ENCODE measurements around the gene YBX3. TPM values are rescaled to one million over a fixed set of nuclear protein-coding genes. Genes with fewer than 3 reads are reported as not detected.
"Not testable (repeated sequence)": the region's sequence is repeated elsewhere in the genome, so short reads cannot be mapped to it uniquely, and the experiment has no call there.

Gene YBX3
- total RNA-seq, 1 donor from 2014 or later, result 196 TPM

DNA sequence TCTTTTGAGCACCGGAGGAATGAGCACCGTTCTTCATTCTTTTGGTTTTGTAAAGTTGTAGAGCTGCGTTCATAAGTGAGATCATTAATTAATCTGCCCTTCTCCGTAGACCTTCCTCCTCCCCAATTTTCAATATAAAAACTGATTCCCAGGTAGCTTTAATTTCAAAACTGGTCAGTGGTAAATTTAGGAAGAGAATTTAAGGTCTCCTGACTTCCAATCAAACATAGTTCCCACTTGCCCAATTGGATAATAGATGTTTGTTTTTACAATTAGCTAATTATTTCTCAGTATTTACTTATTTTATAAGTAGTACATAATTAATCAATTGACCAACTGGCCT is 27.2 kb upstream of the YBX3 start:
- no peaks in the 10 kb centered on the region for H3K36me3 Mint-ChIP-seq
- no peak for DNase-seq (ENCODE audit: extremely low spot score, unreplicated experiment)
- peak overlapping the region; percentile 84 for H3K27ac Mint-ChIP-seq
- peaks cover 5% of the 10 kb centered on the region for H3K4me1 Mint-ChIP-seq (ENCODE audit: unreplicated experiment)
- H3K9me3 Mint-ChIP-seq, result no peaks in the 10 kb centered on the region
- TF ChIP-seq CTCF (conservative IDR thresholded peaks at IDR 0.05), result no peak
- peaks cover 33% of the 10 kb centered on the region for H3K27me3 Mint-ChIP-seq
- H3K4me3 Mint-ChIP-seq, result peak overlapping the region; percentile 84

- peak overlapping the region; percentile 84 for H3K27ac Mint-ChIP-seq
- no peaks in the 10 kb centered on the region for H3K36me3 Mint-ChIP-seq
- peak overlapping the region; percentile 84 for H3K4me3 Mint-ChIP-seq
- peak; percentile 92 for TF ChIP-seq CTCF (conservative IDR thresholded peaks at IDR 0.05)
- peaks cover 38% of the 10 kb centered on the region for H3K27me3 Mint-ChIP-seq
- H3K4me1 Mint-ChIP-seq (ENCODE audit: unreplicated experiment), result peaks cover 5% of the 10 kb centered on the region
- no peaks in the 10 kb centered on the region for H3K9me3 Mint-ChIP-seq
- peak; percentile 73 for DNase-seq (ENCODE audit: extremely low spot score, unreplicated experiment)
Observed at GRCh38 chr12:10749700-10750384, 26.7 kb upstream of the YBX3 start.

- no peak for TF ChIP-seq CTCF (conservative IDR thresholded peaks at IDR 0.05)
- peaks cover 5% of the 10 kb centered on the region for H3K4me1 Mint-ChIP-seq (ENCODE audit: unreplicated experiment)
- no peak for DNase-seq (ENCODE audit: extremely low spot score, unreplicated experiment)
- no peak overlapping the region for H3K4me3 Mint-ChIP-seq
- peaks cover 52% of the 10 kb centered on the region for H3K27me3 Mint-ChIP-seq
- H3K27ac Mint-ChIP-seq, result no peak overlapping the region
- no peaks in the 10 kb centered on the region for H3K36me3 Mint-ChIP-seq
- H3K9me3 Mint-ChIP-seq, result no peaks in the 10 kb centered on the region
Observed at GRCh38 chr12:10747730-10748129, 24.6 kb upstream of the YBX3 start.

DNA sequence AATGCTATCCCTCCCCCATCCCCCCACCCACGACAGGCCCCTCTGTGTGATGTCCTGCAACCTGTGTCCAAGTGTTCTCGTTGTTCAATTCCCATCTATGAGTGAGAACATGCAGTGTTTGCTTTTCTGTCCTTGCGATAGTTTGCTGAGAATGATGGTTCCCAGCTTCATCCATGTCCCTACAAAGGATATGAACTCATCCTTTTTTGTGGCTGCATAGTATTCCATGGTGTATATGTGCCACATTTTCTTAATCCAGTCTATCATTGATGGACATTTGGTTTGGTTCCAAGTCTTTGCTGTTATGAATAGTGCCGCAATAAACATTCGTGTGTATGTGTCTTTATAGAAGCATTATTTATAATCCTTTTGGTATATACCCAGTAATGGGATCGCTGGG is 20.3 kb upstream of the YBX3 start:
- H3K27ac Mint-ChIP-seq; H3K36me3 Mint-ChIP-seq; H3K4me1 Mint-ChIP-seq (ENCODE audit: unreplicated experiment); H3K4me3 Mint-ChIP-seq; H3K9me3 Mint-ChIP-seq; DNase-seq (ENCODE audit: extremely low spot score, unreplicated experiment): not testable (repeated sequence)
- peaks cover 48% of the 10 kb centered on the region for H3K27me3 Mint-ChIP-seq

- Mint-ChIP-seq H3K27me3 (peaks cover 44% of the 10 kb centered on the region), H3K4me3 (no peak overlapping the region), H3K27ac (no peak overlapping the region), H3K9me3 (no peaks in the 10 kb centered on the region), H3K36me3 (no peaks in the 10 kb centered on the region), H3K4me1 (ENCODE audit: unreplicated experiment) (no peaks in the 10 kb centered on the region)
- TF ChIP-seq CTCF (conservative IDR thresholded peaks at IDR 0.05), result no peak
- DNase-seq (ENCODE audit: extremely low spot score, unreplicated experiment), result no peak
Observed at GRCh38 chr12:10741845-10742244, 18.7 kb upstream of the YBX3 start.

DNA sequence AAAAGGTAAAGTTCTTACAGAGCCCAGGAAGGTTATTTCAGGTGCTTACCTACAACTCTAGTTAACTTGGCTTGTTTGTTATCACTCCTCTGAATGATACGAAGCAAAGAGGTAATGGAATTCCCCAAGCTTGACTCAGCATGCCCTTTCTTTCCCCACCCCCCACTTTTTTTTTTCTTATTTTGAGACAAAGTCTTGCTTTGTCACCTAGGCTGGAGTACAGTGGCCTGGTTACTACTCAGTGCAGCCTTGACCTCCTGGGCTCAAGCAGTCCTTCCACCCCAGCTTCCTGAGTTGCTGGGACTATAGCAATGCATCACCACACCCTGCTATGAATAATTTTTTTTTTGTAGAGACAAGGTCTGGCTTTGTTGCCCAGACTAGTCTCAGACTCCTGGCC is 17.1 kb upstream of the YBX3 start:
- DNase-seq (ENCODE audit: extremely low spot score, unreplicated experiment), result no peak
- H3K27me3 Mint-ChIP-seq, result peaks cover 34% of the 10 kb centered on the region
- peak overlapping the region; percentile 19 for H3K27ac Mint-ChIP-seq
- no peak overlapping the region for H3K4me3 Mint-ChIP-seq
- H3K36me3 Mint-ChIP-seq, result no peaks in the 10 kb centered on the region
- TF ChIP-seq CTCF (conservative IDR thresholded peaks at IDR 0.05), result no peak
- no peaks in the 10 kb centered on the region for H3K4me1 Mint-ChIP-seq (ENCODE audit: unreplicated experiment)
- H3K9me3 Mint-ChIP-seq, result no peaks in the 10 kb centered on the region
